ENCODE measurements around the gene NATD1. TPM values are rescaled to one million over a fixed set of nuclear protein-coding genes. Genes with fewer than 3 reads are reported as not detected.

NATD1 gene
- total and polyA plus RNA-seq, 2 experiments from 2014 or later = 2.1 to 8.1 TPM

- no peak for TF ChIP-seq NANOG (IDR thresholded peaks at IDR 0.05; ENCODE audit: borderline replicate concordance)
- TF ChIP-seq STAT1 (IDR thresholded peaks at IDR 0.05; ENCODE audit: unreplicated experiment) = no peak
- TF ChIP-seq, protein P1, sequence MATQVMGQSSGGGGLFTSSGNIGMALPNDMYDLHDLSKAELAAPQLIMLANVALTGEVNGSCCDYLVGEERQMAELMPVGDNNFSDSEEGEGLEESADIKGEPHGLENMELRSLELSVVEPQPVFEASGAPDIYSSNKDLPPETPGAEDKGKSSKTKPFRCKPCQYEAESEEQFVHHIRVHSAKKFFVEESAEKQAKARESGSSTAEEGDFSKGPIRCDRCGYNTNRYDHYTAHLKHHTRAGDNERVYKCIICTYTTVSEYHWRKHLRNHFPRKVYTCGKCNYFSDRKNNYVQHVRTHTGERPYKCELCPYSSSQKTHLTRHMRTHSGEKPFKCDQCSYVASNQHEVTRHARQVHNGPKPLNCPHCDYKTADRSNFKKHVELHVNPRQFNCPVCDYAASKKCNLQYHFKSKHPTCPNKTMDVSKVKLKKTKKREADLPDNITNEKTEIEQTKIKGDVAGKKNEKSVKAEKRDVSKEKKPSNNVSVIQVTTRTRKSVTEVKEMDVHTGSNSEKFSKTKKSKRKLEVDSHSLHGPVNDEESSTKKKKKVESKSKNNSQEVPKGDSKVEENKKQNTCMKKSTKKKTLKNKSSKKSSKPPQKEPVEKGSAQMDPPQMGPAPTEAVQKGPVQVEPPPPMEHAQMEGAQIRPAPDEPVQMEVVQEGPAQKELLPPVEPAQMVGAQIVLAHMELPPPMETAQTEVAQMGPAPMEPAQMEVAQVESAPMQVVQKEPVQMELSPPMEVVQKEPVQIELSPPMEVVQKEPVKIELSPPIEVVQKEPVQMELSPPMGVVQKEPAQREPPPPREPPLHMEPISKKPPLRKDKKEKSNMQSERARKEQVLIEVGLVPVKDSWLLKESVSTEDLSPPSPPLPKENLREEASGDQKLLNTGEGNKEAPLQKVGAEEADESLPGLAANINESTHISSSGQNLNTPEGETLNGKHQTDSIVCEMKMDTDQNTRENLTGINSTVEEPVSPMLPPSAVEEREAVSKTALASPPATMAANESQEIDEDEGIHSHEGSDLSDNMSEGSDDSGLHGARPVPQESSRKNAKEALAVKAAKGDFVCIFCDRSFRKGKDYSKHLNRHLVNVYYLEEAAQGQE (IDR thresholded peaks at IDR 0.05; ENCODE audit: unreplicated experiment) = no peak
- TF ChIP-seq EZH2 (IDR thresholded peaks at IDR 0.05; ENCODE audit: low read depth, unreplicated experiment) = no peak
- no peak for TF ChIP-seq ZNF331 (CRISPR knock-in tag; IDR thresholded peaks at IDR 0.05; ENCODE audit: low read depth)
- no peak for TF ChIP-seq POLR2AphosphoS5 (IDR thresholded peaks at IDR 0.05; ENCODE audit: low read depth)
- no peak for TF ChIP-seq ETS1 (IDR thresholded peaks at IDR 0.05)
Measured at GRCh38 chr17:21211825-21212479, 41.3 kb downstream of the NATD1 start (continued).

DNA sequence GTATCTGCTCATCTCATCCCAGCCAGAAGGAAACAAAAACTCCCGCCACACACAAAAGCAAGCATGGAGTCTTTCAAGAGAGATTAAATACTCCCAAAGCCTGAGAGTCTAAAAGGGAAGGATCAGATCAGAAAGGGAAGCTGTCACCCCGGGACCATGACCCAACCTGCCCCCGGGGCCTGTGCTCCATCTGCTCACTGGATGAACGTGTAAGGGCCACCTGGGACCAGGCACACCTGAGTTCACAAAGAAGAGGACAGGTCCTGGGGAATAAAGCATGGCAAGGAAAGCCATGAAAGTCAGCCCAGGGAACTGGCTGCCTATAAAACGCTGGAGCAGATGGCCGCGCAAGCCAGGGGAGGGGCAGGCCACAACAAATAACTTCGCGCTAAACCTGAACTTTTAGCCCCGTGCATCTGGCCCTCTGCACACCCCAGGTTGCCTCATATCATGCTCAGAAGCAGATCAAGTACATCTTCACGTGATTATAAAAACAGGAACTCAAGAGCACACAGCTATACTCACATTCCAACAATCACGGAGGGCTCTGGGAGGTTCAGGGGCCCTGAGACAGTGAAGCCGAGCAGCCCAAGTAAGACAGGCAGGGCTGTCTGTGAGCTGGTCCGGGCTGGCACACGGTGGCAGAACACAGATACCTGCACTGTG is 42.7 kb downstream of the NATD1 start:
- Histone ChIP-seq H4K20me1 (replicated peaks; ENCODE audit: insufficient read depth) (peaks cover 56% of the 10 kb centered on the region), H3K9me2 (ENCODE audit: insufficient read depth) (no peaks in the 10 kb centered on the region), H3K4me3 (no peak overlapping the region), H3K79me2 (replicated peaks; ENCODE audit: insufficient read depth) (peaks cover 83% of the 10 kb centered on the region), H3F3A (replicated peaks; ENCODE audit: low read depth) (peaks cover 6% of the 10 kb centered on the region), H3K27me3 (ENCODE audit: insufficient read depth) (no peaks in the 10 kb centered on the region), H3K36me3 (ENCODE audit: insufficient read depth) (peaks cover 6% of the 10 kb centered on the region; the same call in 1 of the 2 replicates), H2AFZ (no peak overlapping the region), H3K4me1 (ENCODE audit: insufficient read depth) (peaks cover 18% of the 10 kb centered on the region), H3K27ac (ENCODE audit: low read depth) (0 out of 2 replicates have a peak overlapping the region, but pooled peaks have one; percentile 19), H3K4me2 (no peak overlapping the region)
- no peak for DNase-seq (ENCODE audit: low spot score)
- Mint-ChIP-seq H3K27me3 (ENCODE audit: insufficient read depth, low read depth, poor library complexity) (peaks cover 2% of the 10 kb centered on the region), H3K27ac (peak overlapping the region; percentile 48; the same call in 1 of the 2 replicates), H3K9me3 (no peaks in the 10 kb centered on the region), H3K4me1 (peaks cover 28% of the 10 kb centered on the region), H3K4me3 (no peak overlapping the region), H3K36me3 (ENCODE audit: low read depth) (peaks cover 25% of the 10 kb centered on the region)
- ATAC-seq = no peak
- TF ChIP-seq, protein P1 (IDR thresholded peaks at IDR 0.05; ENCODE audit: unreplicated experiment) = no peak
- TF ChIP-seq ZNF114 (CRISPR knock-in tag; IDR thresholded peaks at IDR 0.05) = no peak
- no peak for TF ChIP-seq ZNF331 (CRISPR knock-in tag; IDR thresholded peaks at IDR 0.05; ENCODE audit: low read depth)
- TF ChIP-seq NANOG (IDR thresholded peaks at IDR 0.05; ENCODE audit: borderline replicate concordance) = no peak
- no peak for TF ChIP-seq EZH2phosphoT487 (IDR thresholded peaks at IDR 0.05; ENCODE audit: unreplicated experiment)
- no peak for TF ChIP-seq EZH2 (IDR thresholded peaks at IDR 0.05; ENCODE audit: low read depth, unreplicated experiment)
- TF ChIP-seq STAT1 (IDR thresholded peaks at IDR 0.05; ENCODE audit: unreplicated experiment) = no peak
- TF ChIP-seq POLR2AphosphoS5 (IDR thresholded peaks at IDR 0.05; ENCODE audit: low read depth) = no peak
- TF ChIP-seq CREB1 (CRISPR knock-in tag; IDR thresholded peaks at IDR 0.05; ENCODE audit: low read depth) = no peak
- TF ChIP-seq CTCF (conservative IDR thresholded peaks at IDR 0.05; ENCODE audit: low read depth in 2 of 2) = no peak
- TF ChIP-seq ETS1 (IDR thresholded peaks at IDR 0.05) = no peak
- no peak for TF ChIP-seq JUNB (IDR thresholded peaks at IDR 0.05; ENCODE audit: unreplicated experiment)

Measured in GM23338 (cell line).